ENCODE results near the gene PJA1. TPM values are rescaled to one million over a fixed set of nuclear protein-coding genes. Genes with fewer than 3 reads are reported as not detected.

PJA1 gene
- total RNA-seq, 1 donor from 2014 or later: 55.5 TPM

DNA sequence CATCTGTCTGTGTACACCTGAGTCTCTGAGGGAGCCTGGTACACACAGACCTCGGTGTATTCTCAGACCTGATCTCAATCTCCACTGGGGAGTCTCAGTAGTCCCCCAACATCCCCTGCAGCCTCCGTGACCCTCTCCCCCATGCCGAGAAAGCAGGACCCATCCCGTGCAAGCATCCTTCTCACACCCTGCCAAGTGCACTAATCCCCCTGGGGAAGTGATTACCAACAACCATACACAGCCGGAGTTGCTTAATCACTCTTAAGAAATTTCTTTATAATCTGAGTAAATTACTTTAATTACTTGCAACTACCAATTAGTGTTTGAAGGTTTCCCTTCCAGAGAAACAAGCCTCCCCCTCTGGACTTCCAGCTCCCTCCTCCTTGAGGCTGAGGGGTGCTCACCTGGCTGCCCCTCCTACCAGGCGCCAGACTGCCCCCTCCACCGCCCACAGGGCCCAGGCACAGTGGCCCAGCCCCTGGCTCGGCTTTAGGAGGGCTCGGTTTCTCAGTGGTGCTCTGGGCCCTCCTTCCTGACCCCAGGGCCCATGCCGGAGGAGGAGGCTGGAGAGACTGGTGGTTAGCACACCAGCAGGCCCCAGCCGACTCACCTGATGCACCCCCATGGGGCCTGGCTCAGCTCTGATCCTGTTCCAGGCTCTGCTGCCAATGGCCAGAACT, 43.8 kb downstream of the PJA1 start:
- H3K27me3 ChIP-seq (ENCODE audit: control insufficient read depth, insufficient read depth, low read length): no peaks in the 10 kb centered on the region
- no peak overlapping the region for H3K4me3 ChIP-seq (ENCODE audit: low read depth, low read length)
- DNase-seq (ENCODE audit: low read depth) (no peak), FAIRE-seq (no peak)
- no peaks in the 10 kb centered on the region for H3K36me3 ChIP-seq (ENCODE audit: control insufficient read depth, insufficient read depth, low read length)
- TF ChIP-seq CTCF (IDR thresholded peaks at IDR 0.05; ENCODE audit: insufficient read depth, low read length, severe bottlenecking): no peak

DNA sequence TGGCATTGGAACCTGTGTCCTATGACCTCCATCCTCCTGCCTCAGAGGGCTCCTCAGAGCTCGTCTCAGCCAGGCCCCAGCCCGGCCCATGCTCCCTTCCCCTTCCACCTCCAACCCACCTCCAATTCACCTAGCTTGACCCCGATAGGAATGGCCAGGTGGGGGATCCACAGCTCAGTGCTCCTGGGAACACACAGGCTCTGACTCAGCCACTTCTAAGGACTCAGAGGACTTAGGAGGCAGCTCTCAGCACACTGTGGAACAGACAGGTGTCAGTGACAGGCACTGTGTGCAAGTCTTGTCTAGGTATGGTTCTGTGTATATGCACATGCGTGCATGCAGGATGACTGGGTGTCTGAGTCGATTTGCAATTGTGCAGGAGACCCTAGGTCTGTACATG, 44.8 kb downstream of the PJA1 start:
- H3K4me3 ChIP-seq (ENCODE audit: low read depth, low read length): no peak overlapping the region

DNA sequence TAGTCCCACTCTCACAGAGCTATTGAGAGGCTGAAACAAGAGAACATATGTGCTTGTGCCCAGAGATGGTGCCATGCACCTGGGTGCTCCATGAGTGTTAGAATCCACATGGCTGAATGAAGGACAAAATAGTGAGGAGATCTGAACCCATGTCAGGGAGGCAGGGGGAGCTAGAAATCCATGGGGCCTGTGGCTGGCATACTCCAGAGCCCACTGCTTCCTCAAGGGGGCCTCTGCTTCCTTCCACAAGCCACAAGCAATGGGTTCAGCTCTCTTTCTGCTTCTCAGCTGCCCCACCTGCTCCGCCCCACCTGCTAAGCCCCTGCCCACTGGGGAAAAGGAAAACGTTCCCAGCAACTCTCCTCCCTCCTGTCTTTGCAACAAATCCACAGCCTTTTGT, 46.1 kb downstream of the PJA1 start:
- H3K36me3 ChIP-seq (ENCODE audit: control insufficient read depth, insufficient read depth, low read length): no peaks in the 10 kb centered on the region
- no peak for TF ChIP-seq CTCF (IDR thresholded peaks at IDR 0.05; ENCODE audit: insufficient read depth, low read length, severe bottlenecking)
- no peak for FAIRE-seq
- H3K4me3 ChIP-seq (ENCODE audit: low read depth, low read length): no peak overlapping the region
- no peaks in the 10 kb centered on the region for H3K27me3 ChIP-seq (ENCODE audit: control insufficient read depth, insufficient read depth, low read length)
- DNase-seq (ENCODE audit: low read depth): no peak

More for the DNA sequence above, 44.8 kb downstream of the PJA1 start:
- DNase-seq (ENCODE audit: low read depth): no peak
- TF ChIP-seq CTCF (IDR thresholded peaks at IDR 0.05; ENCODE audit: insufficient read depth, low read length, severe bottlenecking): no peak
- FAIRE-seq: no peak
- H3K36me3 ChIP-seq (ENCODE audit: control insufficient read depth, insufficient read depth, low read length): no peaks in the 10 kb centered on the region
- no peaks in the 10 kb centered on the region for H3K27me3 ChIP-seq (ENCODE audit: control insufficient read depth, insufficient read depth, low read length)

DNA sequence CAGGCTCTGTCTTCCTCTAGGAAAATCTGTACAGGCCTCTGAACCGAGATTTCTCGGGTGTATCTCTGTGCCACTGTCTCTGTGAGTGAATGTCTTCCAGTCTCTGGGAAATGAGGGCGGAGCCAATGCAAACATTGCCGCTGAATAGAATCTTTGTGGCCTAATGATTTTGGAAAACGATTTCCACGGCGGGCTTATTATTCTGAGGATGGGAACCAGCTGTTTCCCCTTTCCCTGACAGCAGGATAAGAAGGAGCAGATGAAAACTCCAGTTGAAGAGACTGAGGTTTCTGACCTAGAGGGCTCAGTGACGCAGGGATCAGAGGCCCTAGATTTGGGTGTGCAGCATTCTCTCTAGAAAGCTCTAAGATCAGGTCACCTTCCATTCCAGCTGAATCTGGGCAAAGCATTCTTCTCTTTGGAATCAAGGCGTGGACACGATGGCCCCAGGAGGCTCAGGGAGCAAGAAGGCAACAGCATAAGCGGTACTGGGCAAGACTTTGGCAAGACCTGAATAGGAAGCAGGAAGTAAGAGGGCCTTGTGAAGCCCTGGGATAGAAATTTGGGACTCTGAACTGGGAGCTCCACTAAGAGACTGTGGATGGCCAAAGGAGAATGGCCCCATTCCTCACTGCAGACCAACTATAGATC, 47.3 kb downstream of the PJA1 start:
- TF ChIP-seq CTCF (IDR thresholded peaks at IDR 0.05; ENCODE audit: insufficient read depth, low read length, severe bottlenecking): no peak
- FAIRE-seq (no peak), DNase-seq (ENCODE audit: low read depth) (no peak)
- Histone ChIP-seq H3K36me3 (ENCODE audit: control insufficient read depth, insufficient read depth, low read length) (no peaks in the 10 kb centered on the region), H3K27me3 (ENCODE audit: control insufficient read depth, insufficient read depth, low read length) (no peaks in the 10 kb centered on the region), H3K4me3 (ENCODE audit: low read depth, low read length) (no peak overlapping the region)

DNA sequence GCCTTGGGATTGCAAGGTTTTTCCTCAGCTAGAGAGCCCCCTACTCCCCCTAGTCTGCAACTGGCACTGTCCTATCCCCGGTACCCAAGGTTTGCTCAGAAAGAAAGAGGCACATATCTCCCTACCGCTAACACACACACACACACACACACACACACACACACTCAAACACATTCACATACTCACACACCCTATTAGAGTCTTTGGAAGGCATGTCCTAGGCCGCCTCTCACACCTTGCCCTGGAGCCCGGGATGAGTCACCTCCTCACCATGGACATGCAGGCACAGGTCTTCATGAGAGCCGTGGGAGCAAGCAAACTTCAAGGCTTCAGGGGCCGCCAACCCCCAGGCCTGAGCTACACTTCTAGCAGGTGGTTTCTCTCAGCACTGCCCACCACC, 49.2 kb downstream of the PJA1 start:
- FAIRE-seq: no peak
- DNase-seq (ENCODE audit: low read depth): peak; percentile 94
- no peaks in the 10 kb centered on the region for H3K27me3 ChIP-seq (ENCODE audit: control insufficient read depth, insufficient read depth, low read length)
- H3K4me3 ChIP-seq (ENCODE audit: low read depth, low read length): no peak overlapping the region
- H3K36me3 ChIP-seq (ENCODE audit: control insufficient read depth, insufficient read depth, low read length): no peaks in the 10 kb centered on the region
- no peak for TF ChIP-seq CTCF (IDR thresholded peaks at IDR 0.05; ENCODE audit: insufficient read depth, low read length, severe bottlenecking)
